Fibroblast of lung (primary cell): Measurements from ENCODE around the gene PPM1G. TPM values are rescaled to one million over a fixed set of nuclear protein-coding genes. Genes with fewer than 3 reads are reported as not detected.

Experiments
- DNase-seq, 2 donors: peaks; one replicate each; pipeline versions ENCODE4 v3.0.0 to v3.0.0-alpha.2; 2010; ENCODE audit warnings: low read depth in 2 of 2
- H2AFZ ChIP-seq: 2 replicates; pipeline ENCODE4 v1.5.1; 2012; ENCODE audit warnings: low read length, control low read depth, inconsistent platforms
- H3K27ac ChIP-seq: 2 replicates; pipeline ENCODE4 v1.5.1; 2011; ENCODE audit warnings: low read length, control low read depth; ENCODE audit not compliant: insufficient read depth
- H3K27me3 ChIP-seq: 2 replicates; pipeline ENCODE4 v1.5.1; 2011; ENCODE audit warnings: mild to moderate bottlenecking, low read length; ENCODE audit not compliant: control insufficient read depth, insufficient read depth
- H3K36me3 ChIP-seq: 2 replicates; pipeline ENCODE4 v1.5.1; 2011; ENCODE audit warnings: low read length; ENCODE audit not compliant: control insufficient read depth, insufficient read depth
- H3K4me1 ChIP-seq: 2 replicates; pipeline ENCODE4 v1.5.1; 2011; ENCODE audit warnings: low read length; ENCODE audit not compliant: control insufficient read depth, insufficient read depth; ENCODE audit errors: extremely low read depth
- H3K4me2 ChIP-seq: 2 replicates; pipeline ENCODE4 v1.5.1; 2011; ENCODE audit warnings: low read length, control low read depth; ENCODE audit not compliant: insufficient read depth; ENCODE audit errors: extremely low read depth
- H3K4me3 ChIP-seq, 4 experiments: fragments of 200-600 bp in 1 of 4; sonication (generic) in 1 of 4; replicated peaks in 1 of 4; 2 replicates each; pipeline ENCODE4 v1.5.1; 2011 to 2016; ENCODE audit warnings: low read length in 4 of 4, low read depth in 3 of 4, mild to moderate bottlenecking in 3 of 4, control low read depth in 2 of 4, inconsistent platforms in 1 of 4, mixed read lengths in 1 of 4; ENCODE audit not compliant: insufficient read depth in 1 of 4; ENCODE audit errors: control extremely low read depth in 1 of 4
- H3K79me2 ChIP-seq: 2 replicates; pipeline ENCODE4 v1.5.1; 2012; ENCODE audit warnings: mild to moderate bottlenecking, low read length, inconsistent platforms; ENCODE audit not compliant: control insufficient read depth, insufficient read depth
- H3K9ac ChIP-seq: 2 replicates; pipeline ENCODE4 v1.5.1; 2011; ENCODE audit warnings: mild to moderate bottlenecking, low read length, control low read depth; ENCODE audit not compliant: insufficient read depth
- H3K9me3 ChIP-seq: 2 replicates; pipeline ENCODE4 v1.5.1; 2012; ENCODE audit warnings: low read depth, low read length; ENCODE audit not compliant: control insufficient read depth, insufficient read depth
- H4K20me1 ChIP-seq: 2 replicates; pipeline ENCODE4 v1.5.1; 2011; ENCODE audit warnings: low read length; ENCODE audit not compliant: control insufficient read depth, insufficient read depth; ENCODE audit errors: extremely low read depth
- EZH2 ChIP-seq: IDR thresholded peaks from 2 replicates; pipeline ENCODE4 v1.5.1; 2012; ENCODE audit warnings: low read length, control low read depth, mild to moderate bottlenecking; ENCODE audit errors: missing control alignments
- polyA plus RNA-seq, 2 donors: library from polyadenylated mRNA; depleted of rRNA in 1 of 2; stranded (reverse) in 1 of 2; unstranded in 1 of 2; fragments of >200 nt; gene quantifications; 2 replicates each; pipeline ENCODE4 v1.2.1, GENCODE V29; 2011 to 2012; ENCODE audit warnings: missing spikeins in 1 of 2
- total RNA-seq: library from RNA; depleted of rRNA; stranded (reverse); fragments of >200 nt; gene quantifications from 2 replicates; pipeline ENCODE4 v1.2.1, GENCODE V29; 2014
- TF ChIP-seq, protein P1 (sequence below), 2 donors: IDR thresholded peaks in 1 of 2; conservative IDR thresholded peaks in 1 of 2; 1 replicate in 1 of 2; 2 replicates in 1 of 2; pipeline ENCODE4 v1.5.1; 2011 to 2012; ENCODE audit warnings: low read length in 2 of 2, control low read depth in 1 of 2, inconsistent platforms in 1 of 2, low read depth in 1 of 2, mild to moderate bottlenecking in 1 of 2

PPM1G gene
- total and polyA plus RNA-seq, 2 donors (not counting 1 experiment from before 2014, with no cell fraction given): 54.7 to 67.0 TPM

DNA sequence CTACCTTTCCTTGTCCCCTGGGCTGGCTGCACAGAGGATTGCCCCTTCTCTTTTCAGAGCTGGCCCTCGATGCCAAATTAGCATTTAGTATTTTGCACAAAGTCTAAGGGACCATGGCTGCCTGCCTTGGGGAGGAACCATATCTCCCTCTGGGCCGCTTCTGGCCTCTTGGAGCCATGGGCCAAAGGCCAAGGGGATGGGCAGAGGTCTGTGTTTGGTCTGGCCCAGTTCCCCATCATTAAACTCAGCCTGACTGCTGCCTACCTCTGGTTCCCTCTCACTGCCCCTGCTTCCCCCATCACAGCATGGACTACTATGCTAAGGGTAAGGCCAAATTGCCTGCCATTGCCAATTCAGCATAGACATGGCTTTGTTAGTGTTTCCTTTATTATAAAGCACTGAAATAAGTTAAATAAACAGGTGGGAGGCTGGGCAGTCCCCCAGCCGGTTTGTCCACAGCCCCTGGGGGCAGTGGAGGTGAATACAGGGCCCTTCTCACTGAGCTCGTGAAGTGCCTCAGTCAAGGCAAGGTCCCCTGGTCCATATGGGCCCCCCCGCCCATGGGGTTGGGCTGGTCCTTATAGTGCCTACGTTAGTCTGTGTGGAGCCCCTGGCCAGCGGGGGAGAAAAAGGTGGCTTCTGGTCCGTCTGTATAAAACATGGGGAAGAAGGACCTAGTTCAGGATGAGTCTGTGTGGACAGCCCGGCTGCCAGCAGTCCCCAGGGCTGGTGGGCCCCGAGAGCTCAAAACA is 32.3 kb downstream of the PPM1G start:
- peaks cover 46% of the 10 kb centered on the region for H3K36me3 ChIP-seq
- no peak overlapping the region for H3K27ac ChIP-seq

DNA sequence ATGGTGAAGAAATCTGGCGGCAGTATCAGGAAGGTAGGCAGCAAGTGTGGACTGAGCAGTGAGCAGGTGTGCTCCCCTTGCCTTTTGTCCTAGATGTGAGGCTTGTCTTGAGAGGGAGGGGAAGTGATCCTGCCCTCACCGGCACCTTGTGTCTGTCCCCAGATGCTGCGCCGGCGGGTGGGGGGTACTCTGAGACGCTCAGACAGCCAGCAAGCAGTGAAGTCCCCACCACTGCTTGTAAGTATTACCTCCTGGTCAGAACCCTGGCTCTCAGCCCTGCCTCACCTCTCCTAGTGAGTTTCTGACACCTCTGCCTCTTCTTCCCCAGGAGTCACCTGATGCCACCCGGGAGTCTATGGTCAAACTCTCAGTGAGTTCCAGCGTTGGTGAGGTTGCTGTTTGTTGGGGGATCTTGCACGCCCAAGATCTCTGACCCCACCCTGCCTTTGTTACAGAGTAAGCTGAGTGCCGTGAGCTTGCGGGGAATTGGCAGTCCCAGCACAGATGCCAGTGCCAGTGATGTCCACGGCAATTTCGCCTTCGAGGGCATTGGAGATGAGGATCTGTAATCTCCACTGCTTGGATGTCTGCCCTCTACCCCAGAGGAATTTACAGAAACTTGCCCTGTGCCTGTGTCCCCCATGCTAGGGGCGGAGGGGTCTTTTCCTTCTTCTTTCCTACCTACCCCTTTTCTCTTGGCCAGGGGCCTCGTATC is 33.1 kb downstream of the PPM1G start:
- H3K36me3 ChIP-seq: peaks cover 38% of the 10 kb centered on the region
- no peak overlapping the region for H3K4me2 ChIP-seq
- H3K4me3 ChIP-seq: no peak overlapping the region
- H4K20me1 ChIP-seq: no peaks in the 10 kb centered on the region
- TF ChIP-seq, protein P1, sequence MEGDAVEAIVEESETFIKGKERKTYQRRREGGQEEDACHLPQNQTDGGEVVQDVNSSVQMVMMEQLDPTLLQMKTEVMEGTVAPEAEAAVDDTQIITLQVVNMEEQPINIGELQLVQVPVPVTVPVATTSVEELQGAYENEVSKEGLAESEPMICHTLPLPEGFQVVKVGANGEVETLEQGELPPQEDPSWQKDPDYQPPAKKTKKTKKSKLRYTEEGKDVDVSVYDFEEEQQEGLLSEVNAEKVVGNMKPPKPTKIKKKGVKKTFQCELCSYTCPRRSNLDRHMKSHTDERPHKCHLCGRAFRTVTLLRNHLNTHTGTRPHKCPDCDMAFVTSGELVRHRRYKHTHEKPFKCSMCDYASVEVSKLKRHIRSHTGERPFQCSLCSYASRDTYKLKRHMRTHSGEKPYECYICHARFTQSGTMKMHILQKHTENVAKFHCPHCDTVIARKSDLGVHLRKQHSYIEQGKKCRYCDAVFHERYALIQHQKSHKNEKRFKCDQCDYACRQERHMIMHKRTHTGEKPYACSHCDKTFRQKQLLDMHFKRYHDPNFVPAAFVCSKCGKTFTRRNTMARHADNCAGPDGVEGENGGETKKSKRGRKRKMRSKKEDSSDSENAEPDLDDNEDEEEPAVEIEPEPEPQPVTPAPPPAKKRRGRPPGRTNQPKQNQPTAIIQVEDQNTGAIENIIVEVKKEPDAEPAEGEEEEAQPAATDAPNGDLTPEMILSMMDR (conservative IDR thresholded peaks at IDR 0.05 in 1 of 2, IDR thresholded peaks at IDR 0.05 in 1 of 2; ENCODE audit: low read depth in 1 of 2, low read length in 2 of 2): no peak
- no peak for TF ChIP-seq EZH2
- H2AFZ ChIP-seq: no peak overlapping the region
- no peak overlapping the region for H3K9ac ChIP-seq
- no peak for DNase-seq
- H3K27ac ChIP-seq: no peak overlapping the region
- peaks cover 45% of the 10 kb centered on the region for H3K79me2 ChIP-seq
- no peaks in the 10 kb centered on the region for H3K9me3 ChIP-seq
- H3K27me3 ChIP-seq: no peaks in the 10 kb centered on the region
- peaks cover 8% of the 10 kb centered on the region for H3K4me1 ChIP-seq

More for the DNA sequence above, 32.3 kb downstream of the PPM1G start:
- Histone ChIP-seq H3K4me1 (peaks cover 8% of the 10 kb centered on the region), H3K4me2 (no peak overlapping the region), H4K20me1 (no peaks in the 10 kb centered on the region), H3K27me3 (no peaks in the 10 kb centered on the region), H3K9me3 (no peaks in the 10 kb centered on the region), H3K9ac (no peak overlapping the region), H3K79me2 (peaks cover 39% of the 10 kb centered on the region), H3K4me3 (no peak overlapping the region), H2AFZ (no peak overlapping the region)
- no peak for TF ChIP-seq EZH2
- TF ChIP-seq, protein P1 (conservative IDR thresholded peaks at IDR 0.05 in 1 of 2, IDR thresholded peaks at IDR 0.05 in 1 of 2; ENCODE audit: low read depth in 1 of 2, low read length in 2 of 2): no peak
- DNase-seq: no peak

DNA sequence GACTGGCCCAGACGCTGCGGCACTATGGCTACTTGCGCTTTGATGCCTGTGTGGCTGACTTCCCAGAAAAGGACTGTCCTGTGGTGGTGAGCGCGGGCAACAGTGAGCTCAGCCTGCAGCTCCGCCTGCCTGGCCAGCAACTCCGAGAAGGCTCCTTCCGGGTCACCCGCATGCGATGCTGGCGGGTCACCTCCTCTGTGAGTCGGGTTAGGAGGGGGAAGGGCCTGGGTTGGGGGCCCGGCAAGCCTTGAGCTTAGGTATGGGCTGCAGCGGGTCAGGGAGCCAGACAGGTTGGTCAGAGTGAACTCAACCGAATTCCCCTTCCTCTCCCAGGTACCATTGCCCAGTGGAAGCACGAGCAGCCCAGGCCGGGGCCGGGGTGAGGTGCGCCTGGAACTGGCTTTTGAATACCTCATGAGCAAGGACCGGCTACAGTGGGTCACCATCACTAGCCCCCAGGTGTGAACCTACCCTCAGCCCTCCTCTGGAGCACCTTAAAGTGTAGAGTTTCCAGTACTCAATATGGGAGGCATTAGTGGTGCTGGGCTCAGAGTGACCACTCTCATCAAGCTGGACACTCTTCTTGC is 33.8 kb downstream of the PPM1G start:
- DNase-seq: no peak
- peaks cover 52% of the 10 kb centered on the region for H3K79me2 ChIP-seq
- H2AFZ ChIP-seq: no peak overlapping the region
- no peak for TF ChIP-seq EZH2
- TF ChIP-seq, protein P1 (conservative IDR thresholded peaks at IDR 0.05 in 1 of 2, IDR thresholded peaks at IDR 0.05 in 1 of 2; ENCODE audit: low read depth in 1 of 2, low read length in 2 of 2): no peak
- peaks cover 38% of the 10 kb centered on the region for H3K36me3 ChIP-seq
- no peak overlapping the region for H3K27ac ChIP-seq
- H3K9me3 ChIP-seq: no peaks in the 10 kb centered on the region
- no peak overlapping the region for H3K4me2 ChIP-seq
- H3K4me3 ChIP-seq: no peak overlapping the region
- H3K27me3 ChIP-seq: no peaks in the 10 kb centered on the region
- no peak overlapping the region for H3K9ac ChIP-seq
- H4K20me1 ChIP-seq: no peaks in the 10 kb centered on the region
- peaks cover 6% of the 10 kb centered on the region for H3K4me1 ChIP-seq
